GM12875 (cell line): ENCODE data around the gene REXO1.
A peak's percentile ranks its signal among the peaks of the same experiment; 100 is the strongest.

Experiments
- H3K4me3 ChIP-seq: one replicate; pipeline ENCODE4 v1.5.1; 2011; ENCODE audit warnings: low read depth, low read length, control low read depth
- CTCF ChIP-seq: IDR thresholded peaks from 2 replicates; pipeline ENCODE4 v1.5.1; 2011; ENCODE audit warnings: low read depth, mild to moderate bottlenecking, control low read depth, inconsistent platforms, low read length, moderate library complexity, borderline replicate concordance; ENCODE audit not compliant: insufficient read depth

Gene REXO1

GRCh38 chr19:1768918-1769644, 79.2 kb downstream of the REXO1 start:
- H3K4me3 ChIP-seq = no peak overlapping the region
- no peak for TF ChIP-seq CTCF

- no peak overlapping the region for H3K4me3 ChIP-seq
- peak; percentile 38; the same call in 1 of the 2 replicates for TF ChIP-seq CTCF
These were observed 80.0 kb downstream of the REXO1 start for GRCh38 chr19:1768248-1768647.

- peak; percentile 98 for TF ChIP-seq CTCF
- H3K4me3 ChIP-seq = no peak overlapping the region
These were observed 80.8 kb downstream of the REXO1 start for GRCh38 chr19:1767464-1767933.

- TF ChIP-seq CTCF = no peak
- H3K4me3 ChIP-seq = no peak overlapping the region
These were observed 81.4 kb downstream of the REXO1 start for GRCh38 chr19:1766800-1767352.

GRCh38 chr19:1765904-1766799, 82.1 kb downstream of the REXO1 start:
- H3K4me3 ChIP-seq = no peak overlapping the region
- TF ChIP-seq CTCF = no peak
